ENCODE results near the gene CDH4. TPM values are rescaled to one million over a fixed set of nuclear protein-coding genes. Genes with fewer than 3 reads are reported as not detected.

CDH4 gene
- total RNA-seq, 1 donor from 2014 or later: not detected

DNA sequence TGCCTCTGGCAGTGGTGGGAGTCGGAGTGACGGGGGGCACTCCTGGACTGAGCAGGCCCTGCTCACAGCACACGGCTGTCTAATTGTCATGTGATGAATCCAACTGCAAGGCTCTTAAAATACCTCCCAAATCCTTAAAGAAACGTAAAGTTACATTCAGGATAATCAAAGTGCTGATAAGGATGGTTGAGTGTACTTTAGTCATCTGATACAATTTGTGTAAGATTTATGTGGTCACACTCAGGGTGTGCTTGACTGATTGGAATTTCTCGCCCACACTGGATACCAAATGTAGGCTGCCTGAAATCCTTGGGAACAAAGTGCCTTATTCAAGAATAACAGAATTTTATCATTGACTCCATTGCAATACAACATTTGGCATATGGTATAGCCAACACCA lies 238.7 kb downstream of the CDH4 start:
- ATAC-seq (no peak), DNase-seq (no peak)
- intact Hi-C loops (cut with micrococcal nuclease): no loop called here

DNA sequence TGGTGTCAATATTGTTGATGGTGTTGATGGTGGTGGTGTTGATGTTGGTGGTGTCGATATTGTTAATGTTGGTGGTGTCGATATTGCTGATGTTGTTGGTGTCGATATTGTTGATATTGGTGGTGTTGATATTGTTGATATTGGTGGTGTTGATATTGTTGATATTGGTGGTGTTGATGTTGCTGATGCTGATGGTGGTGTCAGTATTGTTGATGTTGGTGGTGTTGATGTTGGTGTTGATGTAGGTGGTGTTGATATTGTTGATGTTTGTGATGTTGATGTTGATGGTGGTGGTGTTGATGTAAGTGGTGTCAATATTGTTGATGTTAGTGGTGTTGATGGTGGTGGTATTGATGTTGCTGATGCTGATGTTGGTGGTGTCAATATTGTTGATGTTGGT lies 240.0 kb downstream of the CDH4 start:
- DNase-seq (no peak), ATAC-seq (no peak)
- intact Hi-C loops (cut with micrococcal nuclease): no loop called here

GRCh38 chr20:61493798-61494305 lies 241.8 kb downstream of the CDH4 start:
- intact Hi-C loops (cut with micrococcal nuclease): no loop called here
- no peak for ATAC-seq

DNA sequence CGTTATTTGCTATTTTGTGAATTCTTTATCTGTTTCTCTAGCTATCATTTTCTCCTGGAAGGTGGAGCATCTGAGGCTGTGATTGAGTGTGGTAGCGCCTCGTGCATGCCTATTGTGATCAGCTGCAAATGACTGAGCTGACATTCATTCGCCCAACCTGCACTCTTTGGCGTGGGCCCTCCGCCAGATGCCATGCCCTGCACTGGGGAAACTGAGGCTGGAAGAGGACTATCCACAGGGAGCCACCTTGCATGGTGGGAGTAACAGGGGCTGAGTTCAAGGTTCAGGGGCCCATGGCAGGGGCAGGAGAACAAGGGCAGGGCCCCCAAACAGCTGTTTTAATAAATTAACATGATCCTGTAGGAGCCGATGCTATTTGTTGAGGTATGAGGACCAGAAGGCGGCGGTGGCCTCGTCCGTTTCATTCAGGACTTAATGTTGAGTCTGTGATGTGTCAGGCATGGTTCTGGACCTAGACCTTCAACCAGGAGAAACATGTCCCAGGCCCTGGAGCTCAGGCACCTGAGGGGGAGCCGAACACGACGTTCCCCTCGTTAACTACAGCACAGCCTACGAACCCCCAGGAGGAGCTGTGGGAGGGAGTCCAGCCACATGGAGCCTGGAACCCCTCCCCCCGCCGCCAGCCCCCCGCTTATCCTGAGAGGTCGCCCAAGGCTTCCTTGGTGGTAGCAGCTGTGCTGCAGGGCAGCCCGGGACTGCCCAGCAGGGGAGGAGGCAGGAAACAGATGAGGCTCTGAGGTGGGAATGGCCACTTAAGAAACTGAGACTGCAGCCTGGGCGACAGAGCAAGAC lies 242.9 kb downstream of the CDH4 start:
- intact Hi-C loops (cut with micrococcal nuclease): no loop called here
- ATAC-seq: no peak

More at GRCh38 chr20:61493798-61494305, 241.8 kb downstream of the CDH4 start:
- DNase-seq: no peak

GRCh38 chr20:61497029-61497627 lies 245.1 kb downstream of the CDH4 start:
- DNase-seq: no peak
- intact Hi-C loops (cut with micrococcal nuclease): no loop called here
- ATAC-seq: no peak

More for the DNA sequence above, 242.9 kb downstream of the CDH4 start:
- no peak for DNase-seq

DNA sequence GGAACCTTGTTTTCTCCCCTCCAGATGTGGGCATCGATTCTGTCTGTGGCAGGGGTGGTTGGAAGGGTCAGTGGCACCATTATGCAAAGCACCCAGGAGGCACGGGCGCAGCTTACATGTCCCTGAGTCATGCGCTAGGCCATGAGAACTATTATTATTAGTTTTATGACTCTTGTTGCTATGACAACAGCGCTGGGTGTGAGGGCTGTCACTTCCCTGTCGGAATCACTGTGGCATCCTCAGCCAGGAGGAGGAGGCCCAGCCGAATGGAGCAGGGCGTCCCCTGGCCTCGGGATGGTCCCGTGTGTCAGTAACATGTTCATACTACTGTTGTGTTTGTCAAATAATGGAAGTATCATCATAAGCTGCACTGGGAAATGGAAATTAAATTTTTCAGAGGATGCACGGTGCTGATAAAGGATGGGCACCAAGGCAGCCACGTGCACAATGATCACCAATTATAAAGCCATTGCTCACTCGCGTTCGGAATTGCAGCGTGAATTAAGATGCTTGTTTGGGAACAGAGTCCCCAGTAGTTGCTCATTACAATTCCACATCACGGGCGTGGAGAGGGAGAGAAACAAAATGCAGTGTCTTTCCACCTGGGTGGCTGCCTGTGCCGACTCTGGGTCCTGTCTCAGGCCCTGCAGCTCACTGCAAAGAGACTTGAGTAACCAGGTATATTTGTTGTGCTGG lies 247.9 kb downstream of the CDH4 start:
- DNase-seq: no peak
- no peak for ATAC-seq
- intact Hi-C loops (cut with micrococcal nuclease): no loop called here

GRCh38 chr20:61500791-61501321 lies 248.8 kb downstream of the CDH4 start:
- DNase-seq (no peak), ATAC-seq (no peak)
- intact Hi-C loops (cut with micrococcal nuclease): no loop called here

DNA sequence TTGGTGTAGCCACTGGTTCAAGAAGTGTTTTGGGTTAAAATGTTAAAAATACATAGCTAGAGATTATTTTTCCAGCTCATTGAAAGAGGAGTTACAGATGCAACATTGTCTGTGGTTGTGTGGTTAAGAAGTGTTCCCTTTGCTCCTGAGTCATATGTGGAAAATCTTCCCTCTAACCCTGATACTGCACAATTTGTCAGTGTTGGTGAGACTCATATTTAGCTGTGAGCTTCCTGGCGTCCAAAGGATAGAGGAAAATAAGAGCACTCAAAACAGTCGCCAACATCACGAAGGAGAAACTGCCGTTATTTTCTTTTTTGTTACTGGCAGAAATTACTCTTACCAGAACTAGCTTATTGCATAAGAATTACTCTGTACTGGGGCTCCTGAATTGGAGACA lies 250.4 kb downstream of the CDH4 start:
- ATAC-seq: no peak
- intact Hi-C loops (cut with micrococcal nuclease): no loop called here
- no peak for DNase-seq

DNA sequence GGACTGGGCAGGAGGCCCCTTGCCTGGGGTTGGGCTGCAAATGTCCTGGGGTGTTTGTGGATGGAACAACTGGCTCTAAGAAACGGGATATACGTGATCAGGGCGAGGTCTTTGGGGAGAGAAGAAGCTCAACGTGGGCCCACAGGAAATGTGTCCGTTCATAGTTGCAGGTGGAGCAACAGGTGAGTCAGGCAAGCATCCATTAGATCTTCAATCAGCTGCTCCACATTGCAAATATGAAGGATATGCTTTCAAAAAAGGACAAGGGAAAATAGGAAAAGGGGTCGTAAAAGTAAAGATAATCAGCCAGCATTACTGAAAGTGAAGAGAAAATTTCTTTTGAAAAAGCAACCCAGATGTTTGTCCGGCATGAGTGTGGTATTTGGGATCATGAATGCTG lies 251.0 kb downstream of the CDH4 start:
- intact Hi-C loops (cut with micrococcal nuclease): no loop called here
- DNase-seq (no peak), ATAC-seq (no peak)

DNA sequence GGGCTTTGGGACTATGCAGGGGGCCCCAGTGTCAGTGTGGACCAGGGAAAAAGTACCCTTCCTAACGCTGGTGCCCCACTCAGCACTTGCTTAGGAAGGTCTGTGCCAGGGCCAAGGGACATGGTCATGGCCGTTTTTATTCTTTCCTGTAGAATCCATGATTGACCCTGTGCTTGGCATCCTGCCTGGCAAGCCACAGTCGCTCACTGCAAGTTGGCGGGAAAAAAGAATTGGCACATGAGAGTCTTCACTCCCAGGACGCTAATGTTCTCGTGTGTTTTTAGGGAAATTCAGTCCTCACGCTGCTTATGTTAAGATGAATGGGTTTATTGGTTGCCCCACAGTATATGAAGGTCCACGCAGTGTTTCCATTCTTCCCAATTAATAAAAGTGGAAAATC lies 253.4 kb downstream of the CDH4 start:
- no peak for DNase-seq
- intact Hi-C loops (cut with micrococcal nuclease): no loop called here
- no peak for ATAC-seq

GRCh38 chr20:61507778-61508177 lies 255.7 kb downstream of the CDH4 start:
- intact Hi-C loops (cut with micrococcal nuclease): no loop called here
- no peak for DNase-seq
- ATAC-seq: no peak

DNA sequence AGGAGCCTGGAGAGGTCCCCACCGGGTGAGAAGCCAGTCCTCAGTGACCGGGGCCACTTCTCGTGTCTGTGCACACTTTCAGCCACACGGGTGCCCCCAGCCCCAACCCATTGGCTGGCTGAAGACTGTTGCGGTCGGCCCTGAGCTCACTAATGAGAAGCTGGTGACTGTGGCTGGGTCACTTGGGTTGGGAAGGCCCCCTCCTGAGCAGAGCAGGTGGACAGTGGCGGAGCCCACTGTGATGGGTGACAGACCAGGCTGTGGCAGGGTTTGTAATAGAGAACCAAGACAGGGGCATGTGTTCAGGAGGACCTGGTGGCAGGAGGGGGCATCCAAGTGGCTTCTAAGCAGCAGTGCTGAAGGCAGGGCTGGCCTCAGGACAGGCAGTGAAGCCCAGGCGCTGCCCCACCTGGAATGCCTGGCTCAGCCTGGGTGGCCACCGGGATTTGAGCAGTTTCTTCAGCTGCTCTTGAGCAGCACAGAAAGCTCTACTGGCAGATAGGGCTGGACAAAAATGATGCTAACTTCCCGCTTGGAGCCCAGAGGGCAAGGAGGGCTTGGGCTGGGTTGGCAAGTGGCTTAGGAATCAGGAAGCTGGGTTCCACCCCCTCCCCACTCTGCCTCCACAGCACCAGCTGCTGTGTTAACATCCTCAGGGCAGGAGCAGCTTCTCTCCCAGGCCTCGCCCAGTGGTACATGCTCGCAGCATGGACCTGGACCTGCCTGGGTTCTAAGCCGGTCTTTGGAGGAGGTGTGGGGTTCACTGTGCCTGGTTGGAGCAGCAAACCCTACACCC lies 256.4 kb downstream of the CDH4 start:
- ATAC-seq: no peak
- intact Hi-C loops (cut with micrococcal nuclease): no loop called here
- no peak for DNase-seq

- DNase-seq (no peak), ATAC-seq (no peak)
- intact Hi-C loops (cut with micrococcal nuclease): no loop called here
Observed at GRCh38 chr20:61510778-61511330, 258.8 kb downstream of the CDH4 start.

DNA sequence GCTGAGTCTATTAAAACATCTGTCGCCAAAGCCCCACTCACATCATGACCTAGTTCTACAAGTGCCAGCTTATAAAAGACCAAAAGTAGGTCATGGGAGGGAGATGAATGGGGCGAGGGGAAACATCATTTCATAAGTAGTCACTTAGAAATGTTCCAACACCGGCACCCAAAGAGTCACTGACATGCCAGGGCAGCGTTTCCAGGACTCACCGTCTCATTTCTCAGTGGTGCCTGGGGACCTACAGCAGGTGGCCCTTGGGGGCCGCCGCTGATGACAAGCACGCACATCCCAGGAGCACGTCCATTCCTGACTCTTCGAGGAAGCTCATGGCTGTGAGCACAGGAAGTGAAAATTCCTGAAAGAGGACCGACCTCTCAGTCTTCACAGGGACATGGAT lies 260.4 kb downstream of the CDH4 start:
- DNase-seq (no peak), ATAC-seq (no peak)
- intact Hi-C loops (cut with micrococcal nuclease): no loop called here

GRCh38 chr20:61513124-61514017 lies 261.3 kb downstream of the CDH4 start:
- DNase-seq (no peak), ATAC-seq (no peak)
- intact Hi-C loops (cut with micrococcal nuclease): no loop called here

GRCh38 chr20:61514018-61514365 lies 261.9 kb downstream of the CDH4 start:
- DNase-seq: no peak
- intact Hi-C loops (cut with micrococcal nuclease): no loop called here
- ATAC-seq: no peak

DNA sequence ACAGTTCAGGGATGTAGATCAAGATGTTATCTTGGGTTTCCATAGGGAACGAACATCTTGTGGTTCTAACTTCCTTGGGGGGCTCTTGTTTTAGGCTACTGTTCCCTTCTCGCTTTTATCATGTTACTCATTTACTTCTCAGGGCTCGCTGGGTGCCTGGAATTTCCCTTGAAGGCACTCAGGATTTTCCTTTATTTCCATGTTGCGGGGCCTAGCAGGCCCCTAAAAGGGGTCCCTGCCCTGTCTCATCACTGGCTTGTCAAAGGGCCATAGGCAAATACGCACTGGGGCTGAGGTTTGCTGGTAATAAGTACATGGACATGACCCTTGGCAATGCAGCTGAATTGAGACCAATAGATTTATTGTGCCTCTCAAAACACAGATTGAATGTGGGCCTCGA lies 262.3 kb downstream of the CDH4 start:
- DNase-seq: no peak
- ATAC-seq: no peak
- intact Hi-C loops (cut with micrococcal nuclease): no loop called here

Measured in left ventricle myocardium superior (tissue), 1 donor.